ENCODE results near the gene PCDH15.

Gene PCDH15

GRCh38 chr10:54234832-54235231 lies 566.2 kb downstream of the PCDH15 start:
- no peak overlapping the region for H3K4me3 ChIP-seq (ENCODE audit: low read depth, low read length)
- TF ChIP-seq CTCF (conservative IDR thresholded peaks at IDR 0.05; ENCODE audit: low read depth, low read length): no peak
- no peak for DNase-seq (ENCODE audit: low read depth)

GRCh38 chr10:54203401-54203800 lies 597.6 kb downstream of the PCDH15 start:
- no peak for DNase-seq (ENCODE audit: low read depth)
- no peak overlapping the region for H3K4me3 ChIP-seq (ENCODE audit: low read depth, low read length)
- no peak for TF ChIP-seq CTCF (conservative IDR thresholded peaks at IDR 0.05; ENCODE audit: low read depth, low read length)

GRCh38 chr10:54198051-54198450 lies 603.0 kb downstream of the PCDH15 start:
- no peak for TF ChIP-seq CTCF (conservative IDR thresholded peaks at IDR 0.05; ENCODE audit: low read depth, low read length)
- DNase-seq (ENCODE audit: low read depth): no peak
- H3K4me3 ChIP-seq (ENCODE audit: low read depth, low read length): no peak overlapping the region

GRCh38 chr10:54194806-54195205 lies 606.2 kb downstream of the PCDH15 start:
- H3K4me3 ChIP-seq (ENCODE audit: low read depth, low read length): no peak overlapping the region
- DNase-seq (ENCODE audit: low read depth): no peak
- TF ChIP-seq CTCF (conservative IDR thresholded peaks at IDR 0.05; ENCODE audit: low read depth, low read length): no peak

GRCh38 chr10:54159924-54160323 lies 641.1 kb downstream of the PCDH15 start:
- TF ChIP-seq CTCF (conservative IDR thresholded peaks at IDR 0.05; ENCODE audit: low read depth, low read length): no peak
- no peak for DNase-seq (ENCODE audit: low read depth)
- no peak overlapping the region for H3K4me3 ChIP-seq (ENCODE audit: low read depth, low read length)

- no peak for DNase-seq (ENCODE audit: low read depth)
- TF ChIP-seq CTCF (conservative IDR thresholded peaks at IDR 0.05; ENCODE audit: low read depth, low read length): no peak
- no peak overlapping the region for H3K4me3 ChIP-seq (ENCODE audit: low read depth, low read length)
Measured at GRCh38 chr10:54148508-54148907, 652.5 kb downstream of the PCDH15 start.

- TF ChIP-seq CTCF (conservative IDR thresholded peaks at IDR 0.05; ENCODE audit: low read depth, low read length): no peak
- DNase-seq (ENCODE audit: low read depth): no peak
- H3K4me3 ChIP-seq (ENCODE audit: low read depth, low read length): no peak overlapping the region
Measured at GRCh38 chr10:54139819-54140428, 661.1 kb downstream of the PCDH15 start.
